Measurements from ENCODE around the gene MRPL49. TPM values are rescaled to one million over a fixed set of nuclear protein-coding genes. Genes with fewer than 3 reads are reported as not detected.

The MRPL49 gene
- total and polyA plus RNA-seq, 2 experiments from 2014 or later, result 27.7 to 61.9 TPM

DNA sequence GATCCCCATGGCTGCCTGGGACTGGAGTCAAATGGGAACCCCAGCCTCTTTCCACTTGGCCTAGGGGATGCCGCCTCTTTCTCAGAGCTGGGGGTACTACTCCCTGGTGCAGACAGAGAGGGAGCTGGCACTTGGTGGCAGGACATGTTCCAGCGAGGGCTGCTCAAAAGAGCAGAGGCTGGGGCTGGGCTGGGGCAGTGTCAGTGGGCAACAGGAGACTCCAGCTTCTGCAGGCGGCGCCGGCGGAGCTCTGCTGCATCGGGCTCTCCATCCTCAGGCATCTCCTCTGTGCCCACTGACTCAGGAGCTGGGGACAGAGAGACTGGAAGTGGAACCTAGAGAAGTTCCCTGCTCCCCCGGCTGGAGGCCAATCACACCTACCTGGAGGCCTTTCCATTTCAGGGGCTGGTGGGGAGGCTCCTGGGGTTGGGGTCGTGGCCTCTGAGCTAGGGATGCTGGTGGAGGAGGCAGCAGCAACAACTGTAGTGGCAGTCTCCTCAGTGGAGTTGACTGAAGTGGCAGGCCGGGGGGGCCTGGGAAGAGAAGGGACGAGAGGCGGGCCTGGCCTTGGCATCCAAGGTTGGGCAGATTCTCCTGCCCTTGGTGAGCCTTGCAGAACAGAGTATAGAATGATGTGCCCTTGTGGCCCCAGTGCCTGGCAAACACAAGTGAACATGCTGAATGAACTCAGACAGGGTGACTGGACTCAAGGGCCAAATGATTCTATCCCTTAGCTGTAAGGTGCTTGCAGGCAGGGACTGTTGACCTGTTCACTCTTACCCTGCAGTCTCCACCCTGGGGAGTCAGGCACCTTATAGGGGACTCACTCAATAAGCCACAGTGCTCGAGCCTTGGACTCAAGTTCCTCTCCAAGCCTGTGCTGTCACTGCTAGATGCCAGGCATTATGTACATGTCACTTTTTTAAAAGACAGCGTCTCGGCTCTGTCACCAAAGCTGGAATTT, 6.3 kb downstream of the MRPL49 start (continued):
- TF ChIP-seq ETS1 (IDR thresholded peaks at IDR 0.05), result no peak
- TF ChIP-seq CTCF (conservative IDR thresholded peaks at IDR 0.05; ENCODE audit: low read depth in 2 of 2), result no peak
- no peak for TF ChIP-seq EZH2phosphoT487 (IDR thresholded peaks at IDR 0.05; ENCODE audit: unreplicated experiment)
- TF ChIP-seq CREB1 (CRISPR knock-in tag; IDR thresholded peaks at IDR 0.05; ENCODE audit: low read depth), result no peak
- TF ChIP-seq POLR2AphosphoS5 (IDR thresholded peaks at IDR 0.05; ENCODE audit: low read depth), result no peak

DNA sequence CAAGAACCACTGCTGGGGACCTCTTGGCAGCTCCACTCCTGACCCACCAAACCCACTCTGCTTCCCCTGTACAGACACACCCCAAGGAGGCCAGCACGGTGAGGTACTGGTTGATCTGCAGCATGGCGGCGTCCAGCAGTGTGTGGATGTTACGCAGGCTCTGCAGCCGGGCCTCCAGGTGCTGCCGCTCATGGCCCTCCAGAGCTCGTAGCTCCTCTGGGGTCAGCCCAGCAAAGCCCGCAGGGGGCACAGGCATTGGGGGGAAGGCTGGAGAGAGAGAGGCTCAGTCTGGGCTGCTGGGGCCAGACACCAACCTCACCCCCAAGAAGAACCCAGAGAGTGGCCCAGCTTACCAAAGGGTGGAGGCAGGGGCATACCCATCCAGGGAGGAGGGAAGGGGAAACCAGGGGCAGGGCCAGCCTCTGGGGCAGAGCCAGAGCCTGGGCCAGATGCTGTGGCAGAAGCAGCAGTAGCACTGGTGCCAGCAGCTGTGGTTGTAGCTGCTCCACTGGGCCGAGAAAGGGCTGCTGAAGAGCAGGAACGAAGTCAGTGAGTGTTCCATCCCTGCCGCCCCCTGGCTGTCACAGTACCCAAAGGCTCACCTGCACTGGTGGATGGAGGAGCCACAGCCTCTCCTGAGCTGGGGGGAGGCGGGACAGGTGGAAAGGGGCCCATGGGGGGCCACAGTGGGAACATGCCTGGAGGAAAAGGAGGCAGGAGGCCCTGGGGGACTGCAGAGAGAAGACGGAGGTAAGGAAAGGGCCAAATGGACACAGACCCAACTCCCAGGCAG, 7.7 kb downstream of the MRPL49 start:
- Histone ChIP-seq H3K27ac (ENCODE audit: low read depth) (no peak overlapping the region), H3K4me3 (no peak overlapping the region), H3K27me3 (ENCODE audit: insufficient read depth) (no peaks in the 10 kb centered on the region), H3K9me2 (ENCODE audit: insufficient read depth) (no peaks in the 10 kb centered on the region), H4K20me1 (replicated peaks; ENCODE audit: insufficient read depth) (no peaks in the 10 kb centered on the region), H3K4me1 (ENCODE audit: insufficient read depth) (peaks cover 8% of the 10 kb centered on the region; the same call in 1 of the 2 replicates), H3K4me2 (no peak overlapping the region), H2AFZ (no peak overlapping the region), H3K79me2 (replicated peaks; ENCODE audit: insufficient read depth) (peaks cover 19% of the 10 kb centered on the region), H3K36me3 (ENCODE audit: insufficient read depth) (peaks cover 6% of the 10 kb centered on the region), H3F3A (replicated peaks; ENCODE audit: low read depth) (0 out of 2 replicates have a peak, but pooled peaks cover 15% of the 10 kb centered on the region)
- H3K36me3 Mint-ChIP-seq (ENCODE audit: low read depth), result peaks cover 48% of the 10 kb centered on the region
- ATAC-seq (no peak), DNase-seq (ENCODE audit: low spot score) (peak; percentile 50)
- H3K27me3 Mint-ChIP-seq (ENCODE audit: insufficient read depth, low read depth, poor library complexity), result peaks cover 10% of the 10 kb centered on the region
- TF ChIP-seq ZNF331 (CRISPR knock-in tag; IDR thresholded peaks at IDR 0.05; ENCODE audit: low read depth) (no peak), CTCF (conservative IDR thresholded peaks at IDR 0.05; ENCODE audit: low read depth in 2 of 2) (peak in 1 of 2 experiments; percentile 53; a peak in 3 of 4 replicates)
- no peaks in the 10 kb centered on the region; the same call in 2 of the 3 replicates for H3K9me3 Mint-ChIP-seq
- no peak overlapping the region for H3K27ac Mint-ChIP-seq
- peaks cover 13% of the 10 kb centered on the region for H3K4me1 Mint-ChIP-seq
- no peak overlapping the region; the same call in 2 of the 3 replicates for H3K4me3 Mint-ChIP-seq
